GM18511 (cell line): Measurements from ENCODE around the gene CH25H.

Source experiments
- ATAC-seq: cut with Tn5 transposase; IDR thresholded peaks from one replicate; pipeline ENCODE4 v1.9.1; 2021; ENCODE audit warnings: mild to moderate bottlenecking, moderate library complexity; ENCODE audit not compliant: unreplicated experiment

CH25H gene

GRCh38 chr10:89159761-89160160 is 47.4 kb downstream of the CH25H start:
- no peak for ATAC-seq

- ATAC-seq, result no peak
Measured at GRCh38 chr10:89159316-89159715, 47.8 kb downstream of the CH25H start.

- no peak for ATAC-seq
Measured at GRCh38 chr10:89158446-89158845, 48.7 kb downstream of the CH25H start.

- ATAC-seq, result peak; percentile 52
Measured at GRCh38 chr10:89156161-89156835, 50.8 kb downstream of the CH25H start.
